ENCODE measurements around the gene SDC1.
"Not testable (repeated sequence)": the region's sequence is repeated elsewhere in the genome, so short reads cannot be mapped to it uniquely, and the experiment has no call there.

SDC1 gene

GRCh38 chr2:20195431-20196033 is 29.4 kb downstream of the SDC1 start:
- DNase-seq, result no peak

DNA sequence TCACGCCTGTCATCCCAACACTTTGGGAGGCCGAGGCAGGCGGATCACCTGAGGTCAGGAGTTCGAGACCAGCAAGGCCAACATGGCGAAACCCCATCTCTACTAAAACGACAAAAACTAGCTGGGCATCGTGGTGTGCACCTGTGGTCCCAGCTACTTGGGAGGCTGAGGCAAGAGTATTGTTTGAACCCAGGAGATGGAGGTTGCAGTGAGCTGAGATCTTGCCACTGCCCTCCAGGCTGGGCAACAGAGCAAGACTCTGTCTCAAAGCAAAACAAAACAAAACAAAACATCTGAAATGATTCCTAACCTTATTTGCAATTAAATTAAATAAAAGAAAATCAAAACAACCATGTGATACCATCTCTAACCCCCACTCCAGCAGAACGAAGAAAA is 29.9 kb downstream of the SDC1 start:
- DNase-seq, result not testable (repeated sequence)

DNA sequence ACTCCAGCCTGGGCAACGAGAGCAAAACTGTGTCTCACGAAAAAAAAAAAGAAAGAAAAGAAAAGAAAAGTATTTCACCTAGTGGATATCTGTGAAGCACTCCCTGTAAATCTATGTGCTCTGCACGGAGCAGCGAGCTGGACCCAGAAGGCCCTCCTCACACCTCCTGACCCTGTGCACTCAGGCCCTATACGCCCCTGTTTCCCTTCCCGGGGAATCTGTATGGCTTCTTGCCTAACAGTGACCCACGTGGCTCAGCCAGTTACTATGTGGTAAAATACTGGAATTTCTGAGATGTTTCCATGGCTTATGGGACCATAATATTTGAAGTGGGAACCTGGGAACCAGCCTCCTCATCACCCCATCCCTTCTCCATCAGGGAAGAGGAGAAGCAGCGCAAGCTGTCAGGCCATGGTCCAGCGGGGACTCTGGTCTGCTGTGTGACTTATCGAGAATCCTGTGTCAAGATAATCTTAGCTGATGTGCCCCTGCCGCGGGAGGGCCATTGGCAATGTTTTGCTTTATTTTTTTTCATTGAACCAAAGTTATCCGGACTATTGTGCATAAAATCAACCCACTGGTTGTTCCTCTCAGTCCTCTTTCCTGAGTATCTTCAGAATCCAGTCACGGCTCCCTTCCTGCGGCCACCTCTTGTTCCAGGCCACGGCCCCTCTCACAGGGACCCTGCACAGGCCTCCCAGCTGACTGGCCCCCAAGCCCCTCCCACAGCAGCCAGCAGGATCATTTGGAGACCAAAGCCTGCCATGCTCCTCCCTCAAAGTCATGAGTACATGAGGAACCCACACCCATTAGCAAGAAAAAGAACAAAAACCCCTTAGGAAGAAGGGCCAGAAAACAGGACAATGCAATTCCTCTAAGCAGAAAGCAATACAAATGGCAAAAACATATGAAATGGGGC is 30.6 kb downstream of the SDC1 start:
- DNase-seq, result no peak

DNA sequence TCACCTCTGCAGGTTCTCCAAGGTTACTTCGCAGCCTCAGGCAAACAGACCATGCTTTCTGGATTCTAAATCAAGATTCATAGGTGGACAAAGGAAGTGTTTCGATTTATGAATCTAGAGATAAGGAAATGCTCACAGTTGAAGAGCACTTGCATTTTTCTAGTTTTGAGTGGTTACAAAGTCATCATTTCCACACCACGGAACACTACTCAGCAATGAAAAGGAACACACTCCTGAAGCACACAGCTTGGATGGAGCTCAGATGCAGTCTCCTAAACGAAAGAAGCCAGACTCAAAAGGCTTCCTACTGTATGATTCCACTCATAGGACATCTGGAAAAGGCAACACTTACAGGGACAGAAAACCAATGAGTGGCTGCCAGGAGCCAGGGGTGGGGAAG is 31.7 kb downstream of the SDC1 start:
- DNase-seq, result no peak

GRCh38 chr2:20192781-20193180 is 32.1 kb downstream of the SDC1 start:
- DNase-seq, result no peak

GRCh38 chr2:20191714-20192569 is 33.0 kb downstream of the SDC1 start:
- no peak for DNase-seq

DNA sequence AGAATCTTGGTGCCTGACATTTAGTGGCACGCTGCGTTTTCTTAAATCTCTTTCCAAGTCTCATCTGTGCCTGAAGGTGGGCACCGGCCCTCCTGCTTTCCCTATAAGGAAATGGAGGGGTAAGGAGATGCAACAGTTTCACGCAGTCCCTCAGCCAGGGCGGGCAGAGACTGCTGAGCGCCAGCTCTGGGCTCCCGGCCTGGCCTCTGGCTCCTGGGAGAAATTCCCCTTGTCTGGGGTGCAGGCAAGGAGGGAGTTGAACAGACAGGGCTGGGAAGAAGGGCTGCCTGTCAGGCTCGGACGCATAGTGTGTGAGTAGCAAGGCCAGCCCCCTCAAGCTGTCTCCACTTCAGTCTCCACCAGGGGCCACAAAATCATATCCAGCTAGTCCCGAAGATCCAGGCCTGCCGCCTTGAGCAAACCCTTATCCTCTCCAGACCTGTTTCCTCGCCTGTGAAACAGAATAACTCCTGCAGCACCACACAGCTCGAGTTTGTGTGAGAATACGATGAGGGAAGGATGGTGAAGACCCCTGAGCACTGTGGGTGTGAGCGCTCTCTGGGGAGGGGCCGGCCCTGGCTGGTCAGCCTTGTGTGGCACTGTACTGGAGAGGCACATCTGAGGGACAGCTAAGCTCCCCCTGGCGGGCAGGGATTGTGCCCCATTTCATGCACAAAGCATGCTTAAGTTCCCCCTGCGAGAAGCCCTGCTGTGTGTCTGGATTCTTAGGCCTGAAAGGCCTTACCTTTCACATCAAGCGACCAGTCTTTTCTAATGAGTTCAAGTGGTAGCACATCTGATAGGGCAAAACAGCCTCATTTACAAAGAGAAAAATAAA is 33.8 kb downstream of the SDC1 start:
- DNase-seq, result no peak

DNA sequence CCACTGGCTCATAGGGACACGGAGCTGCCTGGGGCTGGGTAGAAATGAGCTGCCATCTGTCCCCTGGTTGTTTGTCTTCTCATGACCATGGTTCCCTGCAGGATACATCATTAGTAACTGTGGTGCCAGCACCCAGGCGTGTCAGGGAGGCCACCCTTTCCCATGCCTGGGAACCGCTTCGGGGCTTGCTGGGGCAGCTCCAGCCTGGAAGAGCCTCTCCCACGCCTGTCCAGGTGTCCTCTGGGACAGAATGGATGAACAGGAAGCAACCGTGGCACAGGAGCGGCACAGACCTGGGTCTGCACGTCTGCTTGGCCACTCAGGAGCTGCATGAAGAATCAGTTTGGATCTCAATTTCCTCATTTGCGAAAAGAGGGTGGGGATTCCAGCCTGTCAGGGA is 34.8 kb downstream of the SDC1 start:
- no peak for DNase-seq

GRCh38 chr2:20189299-20189931 is 35.5 kb downstream of the SDC1 start:
- DNase-seq, result no peak

GRCh38 chr2:20188851-20189250 is 36.1 kb downstream of the SDC1 start:
- DNase-seq, result no peak

- DNase-seq, result no peak
Measured at GRCh38 chr2:20188201-20188600, 36.7 kb downstream of the SDC1 start.

DNA sequence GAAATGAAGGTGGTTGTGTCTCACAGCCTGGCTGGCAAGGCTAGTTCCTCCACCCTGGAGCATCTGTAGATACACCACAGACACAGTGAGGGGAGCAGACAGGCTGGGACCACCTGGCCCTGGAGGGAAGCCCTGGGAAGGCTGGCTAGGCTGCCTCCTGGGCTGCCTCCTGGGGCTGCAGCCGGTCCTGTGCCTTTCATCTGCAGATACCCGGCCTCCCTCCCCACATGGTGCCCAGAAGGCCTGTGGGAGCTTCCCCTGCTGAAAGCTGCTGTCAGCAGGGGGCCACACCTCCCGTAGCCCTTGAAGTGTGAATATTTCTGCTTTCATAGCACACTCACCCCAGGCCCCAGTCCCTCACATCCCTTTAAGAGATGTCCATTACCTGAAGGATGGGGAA is 37.6 kb downstream of the SDC1 start:
- no peak for DNase-seq

DNA sequence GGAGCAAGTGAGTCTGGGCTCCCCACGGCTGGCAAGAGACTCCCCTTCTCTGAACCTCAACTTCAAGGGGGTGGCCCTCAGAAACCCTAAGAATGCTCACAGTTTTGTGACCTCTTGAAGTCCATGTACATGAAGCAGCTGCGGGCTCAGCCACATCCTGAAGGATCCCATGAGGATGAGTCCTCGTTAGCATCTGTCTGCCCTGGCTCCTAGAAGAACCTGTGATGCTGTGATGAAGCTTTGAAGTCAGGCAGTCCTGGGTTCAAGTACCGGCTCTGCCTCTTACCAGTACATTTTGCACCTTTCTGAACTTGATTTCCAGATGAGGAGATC is 38.1 kb downstream of the SDC1 start:
- DNase-seq, result no peak

DNA sequence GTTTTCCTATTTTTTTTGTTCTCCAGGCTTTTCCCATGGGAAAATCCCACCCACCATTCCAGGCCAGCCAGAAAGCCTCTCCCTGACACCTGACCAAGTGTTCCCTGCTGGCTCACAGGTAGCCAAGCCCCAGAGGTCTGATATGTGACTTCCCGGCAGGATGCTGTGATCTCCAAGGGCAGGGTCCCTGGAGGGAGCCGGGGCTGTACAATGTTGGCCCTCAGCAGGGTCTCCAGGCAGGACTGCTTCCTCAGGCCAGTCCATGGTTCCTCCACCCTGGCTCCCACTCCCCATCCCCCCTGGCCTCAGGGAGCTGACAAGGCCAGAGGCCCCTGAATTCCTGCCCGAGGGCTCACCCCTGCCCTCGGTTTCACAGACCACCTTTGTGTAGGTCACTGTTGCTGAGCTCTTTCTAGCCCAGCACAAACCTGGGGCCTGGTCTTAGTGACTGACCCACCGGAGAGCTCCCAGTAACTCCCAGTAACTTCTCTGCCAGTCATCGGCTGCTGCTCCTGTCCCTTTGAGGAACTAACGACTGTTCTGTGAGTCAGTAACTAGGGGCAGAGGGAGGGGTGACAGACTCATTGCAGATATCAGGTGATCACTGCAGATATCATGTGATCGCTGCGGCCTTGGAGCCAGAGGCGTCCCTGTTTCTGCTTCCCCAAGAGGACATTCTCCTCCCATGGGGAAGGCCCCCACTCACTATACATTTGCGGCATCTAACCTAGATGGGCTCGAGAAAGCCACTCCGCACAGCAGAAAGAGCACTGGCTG is 38.7 kb downstream of the SDC1 start:
- no peak for DNase-seq

GRCh38 chr2:20185176-20186022 is 39.5 kb downstream of the SDC1 start:
- DNase-seq, result no peak

DNA sequence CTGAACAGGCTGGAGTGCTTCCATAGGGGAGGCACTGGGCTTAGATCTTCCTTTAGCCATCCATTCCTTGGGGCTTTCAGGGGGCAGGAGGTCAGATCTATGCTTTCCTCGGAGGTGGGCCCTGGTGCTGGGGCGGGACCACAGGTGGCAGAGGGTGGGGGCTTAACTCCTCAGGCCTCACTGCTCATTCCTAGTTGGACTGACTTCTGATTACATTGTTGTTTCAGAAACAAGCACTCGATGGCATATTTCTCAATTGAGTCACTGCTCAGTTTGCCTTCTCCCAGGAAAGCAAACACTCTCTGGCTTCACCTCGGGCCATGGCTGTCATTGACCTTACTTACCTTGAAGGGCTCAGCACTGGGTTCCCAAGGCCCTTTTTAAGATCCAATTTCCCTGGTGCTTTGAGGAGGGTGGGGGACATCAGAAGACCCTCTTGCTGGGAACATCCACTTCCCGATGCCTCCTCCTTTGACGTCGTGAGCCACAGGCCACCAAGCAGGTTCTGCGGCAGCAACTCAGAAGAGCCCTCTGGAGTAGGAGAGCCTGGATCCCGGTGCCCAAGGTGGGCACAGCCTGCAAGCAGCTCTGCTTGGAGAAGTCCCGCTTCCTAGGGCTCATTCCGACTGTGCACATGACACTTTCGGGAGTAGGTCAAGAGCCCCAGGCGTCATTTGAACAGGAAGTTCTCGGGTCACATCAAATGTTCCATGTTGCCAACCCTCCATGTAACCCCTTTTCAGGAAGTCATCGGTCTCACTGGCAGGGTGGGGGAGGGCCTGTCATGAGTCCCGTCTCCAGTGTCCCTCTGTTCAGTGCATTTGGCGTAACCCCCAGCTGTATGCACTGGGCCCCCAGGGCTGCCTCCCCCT is 40.6 kb downstream of the SDC1 start:
- DNase-seq, result no peak

- no peak for DNase-seq
Measured at GRCh38 chr2:20183373-20183772, 41.6 kb downstream of the SDC1 start.

GRCh38 chr2:20182241-20182931 is 42.5 kb downstream of the SDC1 start:
- no peak for DNase-seq

- no peak for DNase-seq
Measured at GRCh38 chr2:20181761-20182160, 43.2 kb downstream of the SDC1 start.

All from stimulated activated CD4-positive, alpha-beta T cell treated with anti-CD3 and anti-CD28 coated beads, Interleukin-1b, Interleukin-23, amount 100 ng/mL, for 48 hours (primary cell).